Effector CD4-positive, alpha-beta T cell (primary cell): ENCODE measurements around the gene EMX1.

Experiments used
- DNase-seq: peaks from one replicate; pipeline ENCODE4 v3.0.0-alpha.2; 2020

Gene EMX1

GRCh38 chr2:72926368-72926767, 9.0 kb downstream of the EMX1 start:
- DNase-seq, result no peak

- no peak for DNase-seq
Measured at GRCh38 chr2:72926811-72927465, 9.6 kb downstream of the EMX1 start.

GRCh38 chr2:72927619-72928550, 10.6 kb downstream of the EMX1 start:
- no peak for DNase-seq

GRCh38 chr2:72929010-72929409, 11.7 kb downstream of the EMX1 start:
- DNase-seq, result no peak

- no peak for DNase-seq
Measured at GRCh38 chr2:72931280-72931910, 14.1 kb downstream of the EMX1 start.

- DNase-seq, result no peak
Measured at GRCh38 chr2:72932045-72932740, 14.9 kb downstream of the EMX1 start.

- DNase-seq, result no peak
Measured at GRCh38 chr2:72932805-72933204, 15.5 kb downstream of the EMX1 start.

GRCh38 chr2:72933207-72933606, 15.9 kb downstream of the EMX1 start:
- no peak for DNase-seq

- DNase-seq, result no peak
Measured at GRCh38 chr2:72933646-72934151, 16.4 kb downstream of the EMX1 start.

- no peak for DNase-seq
Measured at GRCh38 chr2:72934683-72935610, 17.6 kb downstream of the EMX1 start.

GRCh38 chr2:72935611-72935957, 18.3 kb downstream of the EMX1 start:
- no peak for DNase-seq

GRCh38 chr2:72936660-72937355, 19.5 kb downstream of the EMX1 start:
- DNase-seq, result no peak

GRCh38 chr2:72937356-72937669, 20.0 kb downstream of the EMX1 start:
- no peak for DNase-seq

GRCh38 chr2:72938455-72938854, 21.1 kb downstream of the EMX1 start:
- DNase-seq, result no peak

- no peak for DNase-seq
Measured at GRCh38 chr2:72940361-72940760, 23.0 kb downstream of the EMX1 start.

- no peak for DNase-seq
Measured at GRCh38 chr2:72940786-72941185, 23.5 kb downstream of the EMX1 start.

- no peak for DNase-seq
Measured at GRCh38 chr2:72942293-72942692, 25.0 kb downstream of the EMX1 start.

GRCh38 chr2:72942881-72943418, 25.6 kb downstream of the EMX1 start:
- DNase-seq, result no peak

- no peak for DNase-seq
Measured at GRCh38 chr2:72943540-72944395, 26.4 kb downstream of the EMX1 start.
